Fibroblast of skin of abdomen (primary cell): Measurements from ENCODE around the gene ZNF335. TPM values are rescaled to one million over a fixed set of nuclear protein-coding genes. Genes with fewer than 3 reads are reported as not detected.

Experiments
- DNase-seq: peaks from one replicate; pipeline ENCODE4 v3.0.0-alpha.2; 2013
- polyA plus RNA-seq, 2 experiments: library from polyadenylated mRNA; unstranded; fragments of 120-200 nt; gene quantifications; one replicate each; pipeline ENCODE4 v1.2.1, GENCODE V29; 2013; ENCODE audit not compliant: insufficient read length in 2 of 2

The ZNF335 gene, protein sequence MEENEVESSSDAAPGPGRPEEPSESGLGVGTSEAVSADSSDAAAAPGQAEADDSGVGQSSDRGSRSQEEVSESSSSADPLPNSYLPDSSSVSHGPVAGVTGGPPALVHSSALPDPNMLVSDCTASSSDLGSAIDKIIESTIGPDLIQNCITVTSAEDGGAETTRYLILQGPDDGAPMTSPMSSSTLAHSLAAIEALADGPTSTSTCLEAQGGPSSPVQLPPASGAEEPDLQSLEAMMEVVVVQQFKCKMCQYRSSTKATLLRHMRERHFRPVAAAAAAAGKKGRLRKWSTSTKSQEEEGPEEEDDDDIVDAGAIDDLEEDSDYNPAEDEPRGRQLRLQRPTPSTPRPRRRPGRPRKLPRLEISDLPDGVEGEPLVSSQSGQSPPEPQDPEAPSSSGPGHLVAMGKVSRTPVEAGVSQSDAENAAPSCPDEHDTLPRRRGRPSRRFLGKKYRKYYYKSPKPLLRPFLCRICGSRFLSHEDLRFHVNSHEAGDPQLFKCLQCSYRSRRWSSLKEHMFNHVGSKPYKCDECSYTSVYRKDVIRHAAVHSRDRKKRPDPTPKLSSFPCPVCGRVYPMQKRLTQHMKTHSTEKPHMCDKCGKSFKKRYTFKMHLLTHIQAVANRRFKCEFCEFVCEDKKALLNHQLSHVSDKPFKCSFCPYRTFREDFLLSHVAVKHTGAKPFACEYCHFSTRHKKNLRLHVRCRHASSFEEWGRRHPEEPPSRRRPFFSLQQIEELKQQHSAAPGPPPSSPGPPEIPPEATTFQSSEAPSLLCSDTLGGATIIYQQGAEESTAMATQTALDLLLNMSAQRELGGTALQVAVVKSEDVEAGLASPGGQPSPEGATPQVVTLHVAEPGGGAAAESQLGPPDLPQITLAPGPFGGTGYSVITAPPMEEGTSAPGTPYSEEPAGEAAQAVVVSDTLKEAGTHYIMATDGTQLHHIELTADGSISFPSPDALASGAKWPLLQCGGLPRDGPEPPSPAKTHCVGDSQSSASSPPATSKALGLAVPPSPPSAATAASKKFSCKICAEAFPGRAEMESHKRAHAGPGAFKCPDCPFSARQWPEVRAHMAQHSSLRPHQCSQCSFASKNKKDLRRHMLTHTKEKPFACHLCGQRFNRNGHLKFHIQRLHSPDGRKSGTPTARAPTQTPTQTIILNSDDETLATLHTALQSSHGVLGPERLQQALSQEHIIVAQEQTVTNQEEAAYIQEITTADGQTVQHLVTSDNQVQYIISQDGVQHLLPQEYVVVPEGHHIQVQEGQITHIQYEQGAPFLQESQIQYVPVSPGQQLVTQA (N-terminal part only)
- 9.8 TPM for polyA plus RNA-seq (2013, experiment 1 of 2; ENCODE audit: insufficient read length)
- polyA plus RNA-seq (2013, experiment 2 of 2; ENCODE audit: insufficient read length), result 10.3 TPM

DNA sequence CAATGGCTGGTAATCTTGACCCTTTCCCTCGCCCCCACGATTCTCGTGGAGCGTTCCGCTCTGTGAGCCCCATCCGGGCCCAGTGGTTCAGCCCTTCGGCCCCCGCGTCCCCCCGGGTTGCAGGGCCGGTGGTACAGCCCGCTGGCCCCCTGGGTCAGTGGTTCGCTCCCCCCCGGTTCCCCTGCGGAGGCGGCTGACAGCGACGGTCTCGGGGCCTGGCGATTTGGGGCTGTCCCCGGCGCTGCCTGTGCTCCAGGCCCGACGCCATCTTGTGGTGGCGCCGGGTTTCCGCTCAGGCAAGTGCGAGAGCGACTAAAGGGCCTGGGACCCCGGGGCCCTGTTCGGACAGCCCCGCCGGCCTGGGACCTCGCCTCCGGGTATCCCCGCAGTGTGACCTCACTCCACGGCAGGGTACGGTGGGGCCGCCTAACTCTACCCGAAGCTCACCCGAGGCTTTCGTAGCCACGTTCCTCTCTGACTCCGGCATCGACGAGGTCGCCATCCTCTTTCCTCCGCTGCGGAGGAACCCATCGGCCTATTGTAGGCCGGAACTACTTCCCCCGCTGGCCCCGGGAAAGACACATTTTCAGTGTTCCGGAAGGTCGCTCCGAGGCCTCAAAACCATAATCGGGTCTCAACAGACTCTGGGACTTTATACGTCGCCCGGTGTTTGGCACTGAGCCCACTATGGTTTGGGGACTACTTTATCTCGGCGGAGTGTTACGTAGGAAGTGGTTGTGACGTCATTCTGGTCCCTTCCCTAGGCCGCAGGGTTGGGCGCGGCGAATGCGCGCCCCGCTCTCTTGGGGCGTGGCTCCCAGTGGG is at the start of gene ZNF335:
ZNF335 (minus strand) TSS at position 529 of the 825 bp plus-strand sequence. CDS start 793 bp downstream, outside the sequence.
- peak; percentile 96 for DNase-seq

DNA sequence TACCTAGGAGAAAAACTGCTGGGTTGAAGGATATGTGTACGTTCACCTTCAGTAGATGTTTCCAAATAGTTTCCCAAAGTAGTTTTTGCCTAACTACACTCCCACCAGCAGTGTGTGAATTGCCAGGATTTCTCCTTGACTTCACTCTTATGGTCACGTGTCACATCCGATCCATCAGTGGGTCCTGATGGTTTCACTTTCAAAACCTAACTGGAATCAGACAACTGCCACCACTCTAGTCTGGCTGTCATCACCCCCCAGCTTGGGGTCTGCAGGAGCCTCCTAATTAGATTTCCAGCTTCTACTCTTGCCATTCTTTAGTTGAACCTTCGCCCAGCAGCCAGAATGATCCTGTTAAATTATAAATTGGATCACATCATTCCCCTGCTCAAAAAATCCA is 48.6 kb upstream of the ZNF335 start:
- DNase-seq, result no peak

DNA sequence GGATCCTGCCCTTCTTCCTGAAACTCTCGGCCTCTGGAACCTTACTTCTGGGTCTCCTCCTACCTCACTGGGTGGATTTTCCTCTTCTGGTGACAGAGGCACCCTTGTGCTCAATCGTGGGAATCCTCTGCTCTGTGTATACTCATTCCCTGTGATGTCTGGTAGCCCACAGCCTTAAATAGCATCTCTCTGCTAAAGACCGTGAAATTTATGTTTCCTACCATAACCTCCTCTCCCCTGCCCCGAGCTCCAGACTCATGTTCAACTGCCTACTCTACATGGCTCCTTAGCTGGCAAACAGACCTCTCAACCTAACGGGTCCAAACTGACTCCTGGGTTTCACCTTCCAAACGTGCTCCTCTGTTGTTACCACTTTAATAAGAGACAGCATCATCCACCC is 46.6 kb upstream of the ZNF335 start:
- no peak for DNase-seq

DNA sequence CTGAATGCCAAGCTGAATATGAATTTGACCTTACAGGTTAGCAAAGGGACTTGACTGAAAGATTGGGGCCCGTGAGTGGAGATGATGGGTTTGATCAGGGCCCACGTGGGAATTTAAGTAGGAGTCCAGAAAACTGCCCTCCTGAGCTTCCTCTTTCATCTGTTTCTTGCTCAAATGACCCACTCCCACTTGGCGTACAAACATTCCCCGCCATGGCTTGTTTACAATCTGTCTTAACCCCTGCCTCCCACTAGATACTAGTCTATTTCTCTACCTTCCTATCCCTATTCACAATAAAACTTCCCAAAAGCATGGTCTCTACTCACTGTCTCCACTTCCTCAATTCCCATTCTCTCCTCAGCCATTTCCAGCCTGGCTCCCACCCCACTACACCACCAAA is 46.1 kb upstream of the ZNF335 start:
- DNase-seq, result no peak

DNA sequence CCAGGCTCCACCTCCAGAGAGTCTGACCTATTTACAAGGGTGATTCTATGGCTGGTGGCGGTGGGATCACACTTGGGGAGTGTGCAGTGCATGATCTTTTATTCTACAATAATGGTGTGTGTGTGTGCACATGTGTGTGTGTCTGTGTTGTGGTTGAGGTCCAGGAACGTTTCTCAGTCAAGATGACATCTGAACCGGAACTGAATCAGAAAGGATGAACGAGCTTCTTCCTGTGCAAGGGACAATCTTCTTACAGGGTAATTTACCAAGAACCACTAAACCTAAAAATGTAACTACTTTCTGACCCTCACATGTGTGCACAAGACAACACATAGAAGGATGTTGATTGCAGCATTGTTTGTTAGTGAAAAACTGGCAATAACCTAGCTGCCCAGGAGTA is 45.3 kb upstream of the ZNF335 start:
- DNase-seq, result no peak

DNA sequence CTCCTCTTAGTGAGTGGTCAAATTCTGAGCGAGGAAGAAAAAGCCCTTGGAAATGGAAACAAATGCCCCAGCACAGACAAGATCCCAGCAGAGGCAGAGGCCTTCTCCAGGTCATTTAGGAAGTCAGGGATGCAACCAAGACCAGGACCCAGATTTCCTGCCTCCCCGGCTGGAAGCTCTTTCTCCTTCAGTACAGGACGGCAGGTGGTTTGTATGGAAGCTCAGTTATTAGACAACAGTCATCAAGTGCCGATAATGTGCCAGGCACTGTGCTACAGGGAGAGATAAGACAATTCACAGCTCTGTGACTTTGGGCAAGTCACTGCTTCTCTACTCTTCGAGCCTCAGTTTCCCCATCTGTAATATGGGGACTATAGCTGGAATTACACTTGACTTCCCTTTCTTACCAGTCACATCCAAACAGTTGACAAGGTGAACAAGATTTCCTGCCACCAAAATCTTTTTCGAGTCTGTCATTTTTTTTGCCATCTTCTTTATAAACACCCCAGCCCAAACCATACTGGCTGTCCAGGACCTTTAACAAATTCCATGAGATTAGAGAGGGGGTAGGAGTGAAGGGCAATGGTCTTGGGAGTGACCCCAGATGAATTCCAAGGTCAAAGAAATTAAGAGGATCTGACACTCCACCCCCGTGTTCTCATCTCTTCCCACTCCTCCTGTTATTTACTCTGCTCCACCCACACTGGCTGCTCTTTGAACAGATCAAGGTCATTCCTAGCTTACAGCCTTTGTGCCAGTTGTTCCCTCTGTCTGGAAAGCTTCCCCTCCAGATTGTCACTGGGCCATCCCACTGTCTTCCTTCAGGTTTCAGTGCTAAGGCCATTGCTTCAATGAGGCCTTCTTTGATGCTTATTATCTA is 42.8 kb upstream of the ZNF335 start:
- no peak for DNase-seq

DNA sequence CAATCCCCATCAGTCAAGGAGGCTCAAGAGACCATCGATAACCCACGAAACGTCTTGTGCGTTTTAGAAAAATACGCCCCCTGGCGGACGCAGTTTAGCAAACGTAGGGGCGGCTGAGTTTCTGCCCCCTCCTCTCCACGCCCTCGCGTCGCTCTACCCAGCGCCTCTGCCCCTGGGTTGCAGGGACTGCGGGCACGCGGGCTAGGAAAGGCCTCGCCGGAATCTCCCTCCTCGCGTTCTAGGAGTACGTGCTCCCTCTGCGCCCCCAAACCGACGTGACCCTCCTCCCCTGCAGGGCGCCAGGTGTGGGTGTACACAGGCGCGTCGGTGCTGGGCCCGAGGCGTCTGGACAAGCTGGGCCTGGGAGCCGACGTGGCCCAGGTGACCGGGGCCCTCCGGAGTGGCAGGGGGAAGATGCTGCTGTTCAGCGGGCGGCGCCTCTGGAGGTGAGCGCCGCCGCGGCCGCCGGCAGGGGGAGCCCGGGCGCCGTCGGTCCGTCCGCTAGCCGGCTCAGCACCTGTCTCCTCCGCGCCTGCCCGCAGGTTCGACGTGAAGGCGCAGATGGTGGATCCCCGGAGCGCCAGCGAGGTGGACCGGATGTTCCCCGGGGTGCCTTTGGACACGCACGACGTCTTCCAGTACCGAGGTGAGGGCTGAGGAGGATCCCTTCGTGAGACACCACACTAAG is 42.0 kb upstream of the ZNF335 start:
- DNase-seq, result no peak

DNA sequence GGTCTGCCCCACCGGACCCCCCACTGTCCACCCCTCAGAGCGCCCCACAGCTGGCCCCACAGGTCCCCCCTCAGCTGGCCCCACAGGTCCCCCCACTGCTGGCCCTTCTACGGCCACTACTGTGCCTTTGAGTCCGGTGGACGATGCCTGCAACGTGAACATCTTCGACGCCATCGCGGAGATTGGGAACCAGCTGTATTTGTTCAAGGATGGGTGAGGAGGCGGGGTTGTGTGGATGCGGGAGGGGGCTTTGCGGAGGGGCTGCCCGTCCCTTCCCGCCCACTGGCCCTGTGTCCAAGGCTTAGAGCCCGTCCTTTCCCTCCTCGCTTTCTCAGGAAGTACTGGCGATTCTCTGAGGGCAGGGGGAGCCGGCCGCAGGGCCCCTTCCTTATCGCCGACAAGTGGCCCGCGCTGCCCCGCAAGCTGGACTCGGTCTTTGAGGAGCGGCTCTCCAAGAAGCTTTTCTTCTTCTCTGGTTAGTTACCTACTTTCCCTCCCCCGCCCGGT is 41.4 kb upstream of the ZNF335 start:
- DNase-seq, result no peak

DNA sequence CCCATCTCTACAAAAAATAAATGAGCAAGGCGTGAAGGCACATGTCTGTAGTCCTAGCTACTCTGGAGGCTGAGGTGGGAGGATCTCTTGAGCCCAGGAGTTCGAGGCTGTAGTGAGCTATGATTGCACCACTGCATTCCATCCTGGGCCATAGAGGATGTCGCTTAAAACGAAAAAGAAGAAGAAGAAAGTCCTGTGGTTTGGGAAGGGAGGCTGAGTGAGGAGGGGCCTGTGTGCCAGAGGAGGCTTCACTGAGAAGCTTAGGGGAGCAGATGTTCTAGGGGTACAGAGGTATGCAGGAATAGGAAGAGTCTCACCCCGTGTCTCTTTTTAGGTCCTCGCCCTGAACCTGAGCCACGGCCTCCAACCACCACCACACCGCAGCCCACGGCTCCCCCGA is 40.9 kb upstream of the ZNF335 start:
- no peak for DNase-seq

DNA sequence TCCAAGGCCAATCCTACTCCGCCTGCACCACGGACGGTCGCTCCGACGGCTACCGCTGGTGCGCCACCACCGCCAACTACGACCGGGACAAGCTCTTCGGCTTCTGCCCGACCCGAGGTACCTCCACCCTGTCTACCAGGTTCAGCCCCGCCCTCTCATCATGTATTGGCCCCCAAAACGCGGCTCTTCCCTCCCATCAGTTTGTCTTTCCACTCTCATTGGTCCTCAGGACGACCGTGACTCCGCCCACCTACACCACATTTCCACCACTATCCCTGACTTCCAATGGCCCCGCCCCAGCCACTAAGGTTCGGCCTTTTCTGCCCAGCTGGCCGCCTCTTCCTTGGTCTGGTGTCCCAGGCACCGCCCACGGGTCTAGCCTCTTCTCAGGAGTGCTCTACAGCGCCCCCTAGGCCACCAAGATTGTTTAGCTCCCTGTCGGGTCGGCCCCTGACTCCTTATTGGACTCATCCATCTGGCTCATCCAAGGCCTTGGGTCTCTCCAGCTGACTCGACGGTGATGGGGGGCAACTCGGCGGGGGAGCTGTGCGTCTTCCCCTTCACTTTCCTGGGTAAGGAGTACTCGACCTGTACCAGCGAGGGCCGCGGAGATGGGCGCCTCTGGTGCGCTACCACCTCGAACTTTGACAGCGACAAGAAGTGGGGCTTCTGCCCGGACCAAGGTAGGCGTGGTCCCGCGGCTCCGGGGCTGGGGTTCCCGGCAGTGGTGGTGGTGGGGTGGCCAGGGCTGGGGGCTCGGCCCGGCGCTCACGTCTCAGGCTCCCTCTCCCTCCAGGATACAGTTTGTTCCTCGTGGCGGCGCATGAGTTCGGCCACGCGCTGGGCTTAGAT is 39.9 kb upstream of the ZNF335 start:
- no peak for DNase-seq

DNA sequence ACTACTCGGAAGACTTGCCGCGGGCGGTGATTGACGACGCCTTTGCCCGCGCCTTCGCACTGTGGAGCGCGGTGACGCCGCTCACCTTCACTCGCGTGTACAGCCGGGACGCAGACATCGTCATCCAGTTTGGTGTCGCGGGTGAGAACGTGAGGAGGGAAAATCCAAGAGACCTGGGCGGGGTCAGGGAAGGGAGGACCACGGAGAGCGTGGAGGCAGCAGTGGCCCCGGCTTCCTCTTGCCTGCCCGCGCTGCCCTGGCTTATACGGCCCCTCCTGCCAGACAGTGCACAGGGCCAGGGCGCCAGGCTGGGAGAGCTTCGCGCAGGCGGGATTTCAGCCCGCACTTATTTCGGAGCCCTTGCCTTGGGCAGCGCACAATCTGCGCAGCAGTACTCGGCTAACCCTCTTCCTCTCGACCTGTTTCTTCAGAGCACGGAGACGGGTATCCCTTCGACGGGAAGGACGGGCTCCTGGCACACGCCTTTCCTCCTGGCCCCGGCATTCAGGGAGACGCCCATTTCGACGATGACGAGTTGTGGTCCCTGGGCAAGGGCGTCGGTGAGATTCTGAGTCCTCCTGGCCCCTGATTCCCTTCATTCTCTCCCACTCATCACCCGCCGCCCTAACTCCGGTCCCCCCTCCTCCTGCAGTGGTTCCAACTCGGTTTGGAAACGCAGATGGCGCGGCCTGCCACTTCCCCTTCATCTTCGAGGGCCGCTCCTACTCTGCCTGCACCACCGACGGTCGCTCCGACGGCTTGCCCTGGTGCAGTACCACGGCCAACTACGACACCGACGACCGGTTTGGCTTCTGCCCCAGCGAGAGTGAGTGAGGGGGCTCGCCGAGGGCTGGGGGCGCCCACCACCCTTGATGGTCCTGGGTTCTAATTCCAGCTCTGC is 38.7 kb upstream of the ZNF335 start:
- DNase-seq, result no peak

DNA sequence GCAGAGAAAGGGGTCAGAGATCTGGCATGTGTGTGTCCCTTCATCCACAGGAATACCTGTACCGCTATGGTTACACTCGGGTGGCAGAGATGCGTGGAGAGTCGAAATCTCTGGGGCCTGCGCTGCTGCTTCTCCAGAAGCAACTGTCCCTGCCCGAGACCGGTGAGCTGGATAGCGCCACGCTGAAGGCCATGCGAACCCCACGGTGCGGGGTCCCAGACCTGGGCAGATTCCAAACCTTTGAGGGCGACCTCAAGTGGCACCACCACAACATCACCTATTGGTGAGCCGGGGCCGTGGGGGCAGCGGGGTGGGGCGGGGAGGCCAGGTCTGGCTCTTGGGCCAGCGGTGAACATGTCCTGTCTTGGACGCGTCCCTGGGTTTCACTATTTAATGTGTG is 37.8 kb upstream of the ZNF335 start:
- no peak for DNase-seq

DNA sequence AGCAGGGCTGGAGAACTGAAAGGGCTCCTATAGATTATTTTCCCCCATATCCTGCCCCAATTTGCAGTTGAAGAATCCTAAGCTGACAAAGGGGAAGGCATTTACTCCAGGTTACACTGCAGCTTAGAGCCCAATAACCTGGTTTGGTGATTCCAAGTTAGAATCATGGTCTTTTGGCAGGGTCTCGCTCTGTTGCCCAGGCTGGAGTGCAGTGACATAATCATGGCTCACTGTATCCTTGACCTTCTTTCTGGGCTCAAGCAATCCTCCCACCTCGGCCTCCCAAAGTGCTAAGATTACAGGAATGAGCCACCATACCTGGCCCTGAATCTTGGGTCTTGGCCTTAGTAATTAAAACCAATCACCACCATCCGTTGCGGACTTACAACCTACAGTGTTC is 35.7 kb upstream of the ZNF335 start:
- no peak for DNase-seq

DNA sequence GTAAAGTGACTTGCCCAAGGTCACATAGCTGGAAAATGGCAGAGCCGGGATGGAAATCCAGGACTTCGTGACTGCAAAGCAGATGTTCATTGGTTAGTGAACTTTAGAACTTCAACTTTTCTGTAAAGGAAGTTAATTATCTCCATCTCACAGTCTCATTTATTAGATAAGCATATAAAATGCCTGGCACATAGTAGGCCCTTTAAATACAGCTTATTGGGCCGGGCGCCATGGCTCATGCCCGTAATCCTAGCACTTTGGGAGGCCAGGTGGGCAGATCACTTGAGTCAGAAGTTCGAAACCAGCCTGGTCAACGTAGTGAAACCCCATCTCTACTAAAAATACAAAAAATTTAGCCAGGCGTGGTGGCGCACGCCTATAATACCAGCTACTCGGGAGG is 35.0 kb upstream of the ZNF335 start:
- DNase-seq, result no peak

DNA sequence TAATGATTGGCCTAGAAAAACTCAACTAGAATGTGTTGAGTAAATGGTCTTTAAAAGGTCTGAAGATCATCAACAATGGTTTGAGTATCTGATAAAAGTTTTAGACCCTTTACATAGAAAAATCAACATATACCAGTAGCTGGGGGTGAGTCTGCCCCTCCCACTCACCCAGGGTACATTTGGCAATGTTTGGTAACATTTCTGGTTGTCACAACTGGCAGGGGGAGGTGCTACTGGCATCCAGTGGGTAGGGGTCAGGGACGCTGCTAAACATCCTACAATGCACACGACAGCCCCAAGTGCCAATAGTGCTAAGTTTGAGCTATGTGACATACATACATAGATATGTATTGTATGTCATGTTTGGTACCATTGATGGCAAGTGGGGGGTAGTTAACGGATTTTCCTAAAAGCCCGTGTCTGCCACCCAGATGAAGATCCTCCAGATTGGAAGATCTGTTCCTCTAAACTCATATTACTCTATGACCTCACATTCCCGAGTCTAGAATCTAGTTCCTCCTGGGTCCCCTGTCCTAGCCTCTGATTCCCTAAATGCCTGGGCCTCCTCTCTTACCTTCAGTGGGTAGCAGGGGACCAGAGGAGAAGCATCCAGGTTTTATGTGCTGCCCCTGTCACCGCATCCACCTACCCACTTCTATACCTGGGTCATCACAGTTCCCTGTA is 34.2 kb upstream of the ZNF335 start:
- DNase-seq, result no peak

DNA sequence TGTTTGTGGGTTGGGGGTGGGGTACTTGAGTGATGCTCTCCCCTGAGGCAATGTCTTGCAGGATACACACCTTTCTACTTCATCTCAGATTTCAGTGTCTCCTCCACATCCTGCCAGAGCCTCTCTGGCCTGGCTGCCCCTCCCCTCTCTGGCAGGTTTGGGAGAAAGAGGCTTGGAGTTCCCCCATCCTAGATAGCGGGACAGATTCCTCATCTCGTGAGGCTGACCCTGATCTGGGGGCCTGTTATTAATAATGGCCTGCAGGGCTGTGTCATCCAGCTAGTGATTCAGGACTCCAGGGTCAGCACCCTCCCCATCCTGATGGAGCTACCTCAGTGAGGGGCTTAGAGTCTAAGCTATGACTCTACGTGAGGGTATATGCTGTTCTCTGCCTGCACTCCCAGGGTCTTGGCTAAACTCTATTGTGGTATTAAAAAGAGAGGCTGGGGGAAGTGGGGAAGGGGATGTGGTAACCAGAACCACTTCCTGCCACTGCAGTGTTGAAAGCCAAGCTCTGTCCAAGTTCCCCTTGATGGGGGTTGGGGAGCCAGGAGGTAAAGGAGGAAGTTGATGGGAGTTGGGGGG is 33.0 kb upstream of the ZNF335 start:
- no peak for DNase-seq

DNA sequence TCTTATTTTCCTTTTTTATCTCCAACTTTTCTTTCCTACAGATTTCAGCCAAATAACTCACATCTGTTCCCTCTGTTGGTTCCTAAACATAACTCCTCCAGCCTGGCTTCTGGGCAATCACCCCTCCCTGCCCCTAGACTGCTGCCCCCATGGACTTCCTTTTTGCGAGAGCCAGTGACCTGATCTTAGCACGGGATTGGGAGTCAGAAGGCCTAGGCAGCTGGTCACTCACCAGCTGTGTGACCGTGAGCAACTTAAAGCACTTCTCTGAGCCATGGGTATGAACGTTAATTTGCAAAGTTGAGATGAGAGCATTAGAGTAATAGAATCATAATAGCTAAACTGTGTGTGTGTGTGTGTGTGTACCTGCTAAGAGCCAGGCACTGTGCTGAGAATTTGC is 32.2 kb upstream of the ZNF335 start:
- DNase-seq, result no peak
